HG03039 (cell line): ENCODE results near the gene SLC7A4.
"Not testable (repeated sequence)": the region's sequence is repeated elsewhere in the genome, so short reads cannot be mapped to it uniquely, and the experiment has no call there.

Experiments used
- ATAC-seq: cut with Tn5 transposase; IDR thresholded peaks from one replicate; pipeline ENCODE4 v1.9.1; 2021; ENCODE audit warnings: mild to moderate bottlenecking, moderate library complexity; ENCODE audit not compliant: unreplicated experiment

Gene SLC7A4

GRCh38 chr22:21022955-21023614 lies 9.3 kb downstream of the SLC7A4 start:
- ATAC-seq = no peak

DNA sequence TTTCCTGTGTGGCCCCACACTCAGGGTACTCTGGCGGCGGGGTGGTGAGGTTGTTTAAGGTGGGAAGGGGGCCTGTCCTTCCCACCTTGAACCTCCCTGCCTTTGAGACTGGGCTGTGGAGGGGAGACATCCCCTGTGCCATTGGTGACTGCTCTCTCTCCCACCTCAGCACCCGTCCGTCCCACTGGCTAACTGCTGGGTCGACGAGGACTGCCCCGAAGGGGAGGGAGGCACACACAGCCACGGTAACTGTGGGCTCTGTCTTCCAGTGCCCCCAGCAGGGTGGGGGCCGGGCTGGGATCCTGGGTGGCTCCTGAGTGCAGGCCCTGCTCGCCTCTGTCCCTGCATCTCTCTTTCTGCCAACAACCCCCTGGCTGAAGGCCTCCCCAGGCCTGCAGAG lies 9.9 kb downstream of the SLC7A4 start:
- ATAC-seq = no peak

DNA sequence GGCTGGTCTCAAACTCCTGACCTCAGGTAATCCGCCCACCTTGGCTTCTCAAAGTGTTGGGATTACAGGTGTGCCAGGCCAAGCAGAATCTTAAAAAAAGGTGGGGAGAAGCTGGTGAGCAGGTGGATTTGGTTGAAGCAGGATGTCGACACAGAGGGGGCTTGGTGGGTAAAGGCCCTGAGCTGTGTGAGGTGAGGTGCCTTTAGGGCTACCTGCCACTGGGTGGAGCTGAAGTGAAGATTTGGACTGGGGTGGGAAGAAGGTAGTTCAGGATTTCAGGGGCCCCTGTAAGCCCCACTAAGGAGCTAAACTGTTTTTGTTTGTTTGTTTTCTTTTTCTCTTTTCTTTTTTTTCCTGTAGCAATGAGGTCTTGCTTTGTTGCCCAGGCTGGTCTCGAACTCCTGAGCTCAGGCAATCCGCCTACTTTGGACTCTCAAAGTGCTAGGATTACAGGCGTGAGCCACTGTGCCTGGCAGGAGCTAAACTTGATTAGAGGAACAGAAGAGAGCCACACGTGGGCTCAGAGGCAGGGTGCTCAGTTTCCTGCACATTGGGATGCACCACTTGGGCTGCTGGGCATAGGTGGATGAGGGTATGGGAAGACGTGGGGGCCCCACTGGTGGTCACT lies 11.4 kb downstream of the SLC7A4 start:
- no peak for ATAC-seq

GRCh38 chr22:21018314-21018713 lies 14.0 kb downstream of the SLC7A4 start:
- ATAC-seq = no peak

- ATAC-seq = no peak
Observed at GRCh38 chr22:21016644-21017420, 15.5 kb downstream of the SLC7A4 start.

DNA sequence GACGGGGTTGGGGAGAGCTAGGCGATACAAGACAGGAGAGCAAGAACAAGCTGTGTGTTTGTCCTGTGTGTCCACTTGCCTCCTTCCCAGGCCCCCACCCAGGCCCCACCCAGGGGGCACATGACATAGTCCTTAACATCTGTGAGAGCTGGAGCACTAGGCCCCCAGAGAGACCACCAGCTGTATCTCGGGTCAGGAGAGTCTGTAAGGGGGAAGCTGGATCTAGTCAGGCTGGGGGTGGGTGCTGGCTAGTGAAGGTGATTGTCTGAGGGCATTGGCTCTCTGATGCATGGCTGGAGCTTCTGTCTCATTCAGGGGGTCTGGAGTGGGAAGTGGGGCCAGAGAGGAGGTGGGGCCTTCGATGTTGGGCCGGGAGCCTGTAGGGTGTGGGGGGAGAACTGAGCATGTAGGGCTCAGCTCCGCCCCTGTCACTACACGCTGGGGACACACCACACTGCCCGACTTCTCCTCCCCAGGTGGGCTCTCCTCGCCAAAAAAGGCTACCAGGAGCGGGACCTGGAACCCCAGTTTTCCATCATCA lies 16.8 kb downstream of the SLC7A4 start:
- no peak for ATAC-seq

DNA sequence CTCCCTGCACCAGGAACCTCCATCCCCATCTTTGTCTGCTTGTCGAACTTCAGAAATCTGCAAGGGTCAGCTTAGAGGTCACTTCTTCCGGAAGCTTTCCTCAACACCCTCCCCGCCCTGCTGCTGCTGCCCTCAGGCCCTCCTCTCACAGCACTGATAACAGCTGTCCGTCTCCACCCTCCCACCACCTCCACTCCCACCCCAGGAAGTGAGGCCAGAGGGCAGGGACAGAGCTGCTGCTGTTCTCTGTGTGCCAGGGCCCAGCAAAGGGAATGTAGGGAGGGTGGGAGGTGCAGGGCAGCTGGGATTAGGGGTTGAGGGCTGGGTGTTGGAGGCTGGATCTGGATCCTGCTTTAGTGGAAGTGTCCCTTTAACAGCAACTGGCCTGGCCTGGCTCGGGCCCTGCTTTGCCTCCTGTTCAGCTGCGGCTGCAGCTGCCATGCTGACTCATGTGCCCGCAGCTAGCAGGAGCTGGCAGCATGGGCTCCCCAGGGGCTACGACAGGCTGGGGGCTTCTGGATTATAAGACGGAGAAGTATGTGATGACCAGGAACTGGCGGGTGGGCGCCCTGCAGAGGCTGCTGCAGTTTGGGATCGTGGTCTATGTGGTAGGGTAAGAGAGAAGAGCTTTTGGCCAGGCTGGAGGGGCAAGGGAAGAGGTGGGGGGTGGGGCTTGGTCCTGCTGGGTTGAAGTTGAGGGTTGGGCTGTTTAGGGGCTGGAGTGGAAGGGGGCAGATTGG lies 17.5 kb downstream of the SLC7A4 start, which contains the start of gene P2RX6:
Gene P2RX6 (plus strand): TSS at position 440 of the 740 bp plus-strand sequence. CDS start 10 bp downstream, at position 450.
- no peak for ATAC-seq

GRCh38 chr22:21014202-21014725 lies 18.1 kb downstream of the SLC7A4 start:
- ATAC-seq = peak; percentile 71

- ATAC-seq = peak; percentile 6
Observed at GRCh38 chr22:21013657-21014201, 18.6 kb downstream of the SLC7A4 start.

DNA sequence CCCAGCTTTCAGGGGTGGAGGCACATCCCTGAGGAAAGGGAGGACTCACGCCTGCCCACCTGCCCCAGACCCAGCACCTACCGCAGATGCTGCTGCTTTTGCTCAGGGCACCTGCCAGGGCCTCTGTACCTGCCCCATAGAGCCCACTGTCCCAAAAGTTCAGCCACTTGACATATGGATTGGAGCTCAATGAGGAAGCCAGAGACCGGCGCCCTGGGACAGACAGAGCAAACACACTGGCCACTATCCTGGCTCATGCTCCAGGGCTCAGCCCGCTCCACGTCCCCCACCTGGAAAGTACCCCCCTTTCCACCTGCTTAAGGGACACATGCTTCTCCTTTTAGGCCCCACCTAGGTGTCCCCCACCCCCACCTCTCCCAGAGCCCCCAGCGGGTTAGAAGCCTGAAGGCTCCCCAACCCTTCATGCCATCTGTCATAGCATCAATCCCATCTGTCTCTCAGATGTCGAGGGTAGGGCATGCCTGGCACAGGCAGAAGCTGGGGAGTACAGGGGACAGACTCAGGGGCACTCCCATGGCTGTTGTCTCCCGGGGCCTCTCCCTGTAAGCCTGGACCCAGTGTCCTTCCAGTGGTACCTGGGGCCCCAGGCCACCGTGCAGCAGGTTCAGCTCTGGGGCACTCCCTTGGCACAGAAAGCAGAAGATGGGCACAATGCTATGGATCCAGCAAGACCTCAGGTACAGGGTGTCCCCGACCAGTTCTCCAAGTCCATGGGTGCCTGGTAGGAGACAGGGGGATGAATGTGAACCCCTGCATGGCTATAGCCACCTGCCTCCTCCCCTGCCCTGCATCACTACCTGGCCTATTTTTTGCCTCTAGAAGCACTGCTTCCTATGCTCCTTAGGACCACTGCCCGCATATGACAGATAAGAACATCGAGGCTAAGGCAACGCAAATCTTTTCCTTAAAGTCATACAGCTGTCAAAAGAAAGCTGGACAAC lies 19.6 kb downstream of the SLC7A4 start:
- no peak for ATAC-seq

- no peak for ATAC-seq
Observed at GRCh38 chr22:21010426-21011113, 21.8 kb downstream of the SLC7A4 start.

DNA sequence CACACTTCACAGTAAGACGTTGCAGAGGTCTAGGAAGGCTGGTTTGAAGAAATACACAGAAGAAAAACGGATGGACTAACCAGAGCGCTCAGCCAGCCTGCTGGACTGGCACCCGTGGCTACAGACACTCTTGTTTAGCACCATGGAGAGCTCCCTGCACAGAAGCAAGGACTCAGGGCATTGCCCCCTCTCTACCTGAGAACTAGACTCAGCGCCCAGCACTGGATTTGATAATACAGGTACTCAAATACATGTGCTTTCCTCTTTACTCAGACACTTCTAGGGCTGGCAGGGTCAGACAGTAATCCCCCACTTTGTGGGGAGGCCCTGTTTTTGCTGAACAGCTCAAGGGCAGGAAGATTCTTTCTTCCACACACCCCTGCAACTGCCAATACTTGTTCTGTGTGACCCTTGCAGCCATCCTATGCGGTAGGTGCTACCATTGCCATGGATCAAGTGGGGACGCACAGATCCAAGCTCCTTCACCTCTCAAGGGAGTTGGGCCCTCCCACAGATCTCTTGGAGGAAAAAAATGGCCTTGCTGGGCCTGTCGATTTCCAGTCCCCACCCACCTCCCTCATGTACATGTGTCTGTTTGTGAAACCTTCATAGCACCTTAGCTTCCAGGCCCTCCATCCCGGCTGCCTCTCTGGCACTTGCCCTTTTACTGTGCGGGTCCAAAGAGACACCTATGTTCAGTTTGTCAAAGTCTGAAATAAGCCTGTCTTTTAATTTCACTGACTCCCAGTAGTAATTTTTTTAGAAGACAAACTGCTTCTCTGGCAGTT lies 22.5 kb downstream of the SLC7A4 start:
- no peak for ATAC-seq

DNA sequence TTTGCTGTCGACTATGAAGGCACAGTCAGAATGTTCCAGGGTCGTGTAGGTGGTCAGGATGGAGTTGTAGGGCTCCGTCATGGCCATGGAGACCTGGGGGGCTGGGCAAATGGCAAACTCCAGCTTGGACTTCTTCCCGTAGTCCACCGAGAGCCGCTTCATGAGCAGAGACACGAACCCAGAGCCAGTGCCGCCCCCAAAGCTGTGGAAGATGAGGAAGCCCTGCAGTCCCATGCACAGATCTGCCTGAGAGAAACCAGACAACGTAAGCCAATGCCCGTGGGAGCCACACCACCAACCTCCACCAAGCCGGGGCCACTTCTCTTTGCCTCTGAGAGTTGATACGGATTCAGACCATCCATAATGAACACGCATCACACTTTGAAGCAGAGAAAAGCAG lies 23.2 kb downstream of the SLC7A4 start:
- not testable (repeated sequence) for ATAC-seq

- ATAC-seq = no peak
Observed at GRCh38 chr22:21003782-21004181, 28.6 kb downstream of the SLC7A4 start.

DNA sequence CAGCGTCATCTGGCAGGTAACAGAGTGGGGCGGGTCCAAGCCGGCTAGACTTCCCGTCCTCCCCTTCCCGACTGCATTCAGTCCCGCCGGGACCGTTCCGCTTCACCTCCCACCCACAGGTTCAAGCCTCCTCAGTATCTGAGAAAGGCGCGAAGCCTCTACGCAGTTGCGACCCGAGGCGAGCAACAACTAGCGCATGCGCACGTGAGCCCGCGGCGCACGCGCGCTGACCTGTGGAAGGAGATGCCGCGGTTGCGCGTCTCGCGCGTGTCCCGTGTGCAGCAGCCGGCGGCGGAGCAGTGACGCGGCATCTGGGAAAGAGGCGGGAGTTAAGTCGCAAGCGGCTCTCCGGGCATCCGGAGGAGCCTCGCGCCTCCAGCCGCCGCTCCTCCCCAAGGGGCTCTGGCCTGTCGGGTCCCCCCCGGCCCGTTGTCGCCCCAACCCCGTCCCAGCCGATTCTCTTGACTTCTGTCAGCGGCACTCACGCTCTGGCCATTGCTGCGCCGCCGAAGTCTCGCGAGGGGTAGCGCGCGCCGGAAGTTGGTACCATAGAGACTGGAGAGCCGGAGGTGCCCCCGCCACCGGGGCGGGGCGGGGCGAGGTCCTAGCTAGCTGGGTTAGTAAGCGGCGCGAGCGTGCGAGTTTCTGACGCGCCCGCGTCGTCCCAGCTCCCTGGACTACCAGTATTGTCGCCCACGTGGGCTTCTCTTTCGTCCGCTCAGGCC lies 30.6 kb downstream of the SLC7A4 start, which contains the start of gene THAP7:
Gene THAP7 (minus strand): TSS at position 518 of the 725 bp plus-strand sequence. CDS start 207 bp downstream, at position 311.
- ATAC-seq = peak; percentile 75

- peak; percentile 7 for ATAC-seq
Observed at GRCh38 chr22:21000987-21001600, 31.3 kb downstream of the SLC7A4 start.
